HG02852 (cell line): ENCODE results near the gene CACNA1B.
"Not testable (repeated sequence)": the region's sequence is repeated elsewhere in the genome, so short reads cannot be mapped to it uniquely, and the experiment has no call there.

Experiments
- ATAC-seq: cut with Tn5 transposase; IDR thresholded peaks from one replicate; pipeline ENCODE4 v1.9.1; 2021; ENCODE audit warnings: mild to moderate bottlenecking, moderate library complexity; ENCODE audit not compliant: unreplicated experiment

The CACNA1B gene

DNA sequence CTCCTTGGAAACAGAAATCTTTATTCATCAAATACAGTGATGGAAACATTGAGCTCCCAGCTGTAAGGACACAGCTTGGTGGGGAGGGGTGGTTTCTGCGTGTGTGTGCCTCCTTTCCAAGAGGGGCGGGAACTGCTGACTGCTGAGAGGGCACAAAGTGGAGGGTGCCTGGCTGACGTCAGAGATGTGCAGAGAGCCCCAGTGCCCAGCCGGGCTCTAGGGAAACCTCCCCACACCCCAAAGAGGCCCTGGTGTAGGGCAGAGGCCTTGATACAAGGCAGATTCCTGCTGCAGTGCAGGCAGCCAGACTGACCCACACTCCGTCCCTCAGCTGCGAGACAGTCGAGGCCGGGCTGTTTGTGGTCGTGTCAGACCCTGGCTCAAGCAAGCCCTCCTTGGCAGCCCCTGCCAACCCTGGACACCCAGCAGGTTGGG, 191.0 kb downstream of the CACNA1B start:
- ATAC-seq: no peak

DNA sequence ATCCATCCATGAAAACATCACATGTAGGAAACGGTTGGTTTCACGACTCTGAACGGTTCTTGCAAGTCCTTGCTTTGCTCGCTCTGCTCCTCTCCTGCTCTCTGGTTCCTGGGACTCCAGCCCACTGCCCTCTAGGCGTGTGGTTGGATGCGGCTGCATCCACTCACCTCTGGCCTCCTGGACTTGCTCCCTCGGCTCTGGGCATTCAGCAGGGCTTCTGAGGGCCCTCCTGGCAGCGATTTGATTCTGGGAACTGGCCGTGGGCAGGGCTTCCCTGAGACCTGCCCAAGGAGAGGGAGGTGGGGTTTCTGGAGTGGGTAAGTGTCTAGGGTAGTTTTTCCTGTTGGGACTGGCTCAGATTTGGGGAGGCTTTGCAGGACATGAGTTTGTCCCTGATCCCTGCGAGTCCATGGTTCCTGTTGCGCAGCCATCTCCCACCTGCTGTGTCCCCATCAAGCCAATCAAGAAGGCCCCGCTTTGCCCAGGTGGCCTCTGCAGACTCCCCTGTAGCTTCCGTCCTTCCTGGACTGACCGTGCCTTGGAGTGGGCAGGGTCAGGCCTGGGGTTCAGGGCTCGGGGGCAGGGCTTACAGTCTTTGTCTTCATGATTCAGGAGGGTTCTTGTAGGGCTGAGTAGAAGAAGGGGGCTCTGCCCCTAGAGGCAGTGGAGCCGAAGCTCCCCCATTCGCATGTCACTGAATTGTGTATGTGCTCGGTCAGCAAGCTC, 192.3 kb downstream of the CACNA1B start:
- ATAC-seq: no peak

DNA sequence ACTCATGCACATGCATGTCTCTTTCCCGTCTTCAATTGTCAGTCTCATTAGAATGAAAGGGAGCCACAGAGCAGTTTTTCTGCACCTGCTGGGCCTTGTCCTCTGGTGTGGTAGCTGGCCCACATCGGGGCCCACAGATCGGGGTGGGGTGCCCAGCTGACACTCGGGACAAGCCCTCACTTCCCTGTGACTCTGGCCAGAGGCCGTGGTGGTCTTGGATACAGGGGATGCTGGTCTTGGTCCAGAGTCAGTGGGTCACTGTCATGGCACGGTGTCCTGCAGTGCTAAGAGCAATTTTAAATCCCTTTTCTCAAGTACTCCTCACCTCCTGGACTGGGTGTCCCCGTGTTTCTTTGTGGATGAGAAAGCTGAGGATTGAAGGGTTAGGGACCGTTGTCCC, 193.2 kb downstream of the CACNA1B start:
- ATAC-seq: no peak

DNA sequence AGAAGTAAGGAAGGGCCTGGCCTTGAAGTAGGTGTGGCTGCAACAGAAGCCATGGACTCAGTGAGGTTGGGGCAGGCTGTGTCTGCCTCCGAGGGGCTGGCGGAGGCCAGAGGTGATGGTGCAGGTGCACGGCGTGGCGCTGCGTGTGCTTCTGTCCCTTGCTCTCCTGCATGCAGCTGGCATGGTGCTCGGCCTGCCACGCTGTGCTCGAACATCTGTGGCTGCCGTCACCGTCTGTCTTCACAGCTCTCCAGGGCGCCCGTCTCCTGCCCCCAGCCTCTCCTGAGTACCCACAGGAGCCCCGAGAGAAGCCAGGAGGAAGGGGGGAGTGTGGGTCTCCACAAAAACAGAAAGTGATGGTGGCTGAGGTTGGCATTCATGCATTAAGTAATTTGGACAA, 193.7 kb downstream of the CACNA1B start:
- ATAC-seq: no peak

DNA sequence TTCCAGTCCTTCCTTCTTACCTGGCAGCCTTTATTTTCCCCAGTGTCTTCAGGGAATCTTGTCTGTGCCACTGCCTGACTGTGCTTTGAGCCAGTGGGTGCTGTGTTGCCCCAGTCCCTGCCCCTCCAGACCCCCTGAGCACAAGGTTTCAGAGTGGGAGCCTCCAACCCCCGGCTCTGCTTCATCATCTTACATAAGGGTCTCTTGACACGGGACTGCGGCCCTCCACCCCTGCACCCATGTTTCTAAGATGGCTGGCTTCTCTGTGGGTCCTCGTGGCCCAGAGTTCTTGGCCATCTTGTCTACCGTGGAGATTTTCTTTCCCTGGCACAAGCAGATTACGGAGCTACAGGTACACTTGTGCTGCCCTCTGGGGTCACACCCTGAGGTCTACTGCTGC, 194.1 kb downstream of the CACNA1B start:
- no peak for ATAC-seq

DNA sequence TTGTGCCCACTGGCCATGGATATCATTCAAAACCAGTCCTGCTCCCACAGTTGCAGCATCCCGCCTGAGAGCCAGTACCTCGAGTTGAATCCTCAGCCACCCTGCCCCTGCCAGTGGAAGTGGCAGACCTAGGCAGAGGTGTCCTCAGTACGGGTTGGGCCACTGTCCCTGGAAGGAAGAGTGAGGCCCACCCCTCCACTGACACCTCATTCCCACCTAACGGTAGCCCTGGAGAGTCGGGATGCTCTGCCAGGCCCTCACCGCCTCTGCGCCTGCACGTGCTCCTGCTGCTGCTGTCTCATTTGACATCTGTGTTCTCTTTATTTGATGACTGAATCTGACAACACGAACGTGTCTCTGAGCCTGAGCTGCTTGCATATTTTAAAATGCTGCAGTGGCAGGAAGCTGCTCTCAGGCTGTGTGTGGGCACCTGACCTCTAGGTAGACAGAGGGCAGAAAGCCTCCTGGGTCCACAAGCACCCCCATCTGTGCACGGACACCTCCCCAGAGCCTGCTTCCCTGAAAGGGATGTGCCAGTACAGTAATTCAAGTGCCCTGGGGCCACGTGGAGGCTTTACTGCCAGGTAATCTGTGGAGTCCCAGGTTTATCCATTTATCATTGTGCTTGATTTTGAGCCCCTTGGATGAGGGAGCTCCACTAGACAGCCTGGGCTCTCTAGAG, 194.7 kb downstream of the CACNA1B start:
- ATAC-seq: no peak

DNA sequence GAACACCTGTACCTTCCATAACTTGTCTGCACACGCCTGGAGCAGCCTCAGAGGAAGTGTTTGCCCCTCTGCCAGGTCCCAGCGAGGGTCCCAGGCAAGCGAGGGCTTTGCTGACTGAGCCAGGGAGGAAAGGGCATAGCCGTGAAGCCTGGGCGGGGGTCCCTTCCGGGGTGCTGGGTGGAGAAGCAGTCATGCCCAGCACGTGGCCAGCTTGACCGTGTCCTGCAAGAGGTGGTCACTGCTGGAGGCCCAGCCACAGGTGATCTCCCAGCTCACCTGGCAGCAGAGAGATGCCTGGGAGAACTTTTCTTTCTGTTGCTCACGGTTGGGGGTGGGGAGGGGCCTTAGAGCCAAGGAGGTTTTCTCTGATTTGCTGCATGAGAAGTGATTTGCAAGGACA, 195.3 kb downstream of the CACNA1B start:
- no peak for ATAC-seq

DNA sequence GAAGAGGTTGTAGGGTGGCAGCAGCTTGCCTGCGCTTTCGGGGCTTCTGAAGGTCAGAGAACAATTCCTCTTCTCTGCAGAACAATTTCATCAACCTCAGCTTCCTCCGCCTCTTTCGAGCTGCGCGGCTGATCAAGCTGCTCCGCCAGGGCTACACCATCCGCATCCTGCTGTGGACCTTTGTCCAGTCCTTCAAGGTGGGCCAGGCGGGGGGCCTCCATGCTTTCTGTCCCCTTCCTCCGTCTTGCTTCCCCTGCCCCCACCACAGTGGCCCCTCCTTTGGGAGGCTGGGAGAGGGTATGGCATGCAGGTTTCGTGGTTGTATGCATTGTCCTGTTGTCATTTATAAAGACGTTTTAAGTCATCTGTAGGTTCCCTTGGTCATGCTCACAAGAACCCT, 195.8 kb downstream of the CACNA1B start:
- ATAC-seq: no peak

DNA sequence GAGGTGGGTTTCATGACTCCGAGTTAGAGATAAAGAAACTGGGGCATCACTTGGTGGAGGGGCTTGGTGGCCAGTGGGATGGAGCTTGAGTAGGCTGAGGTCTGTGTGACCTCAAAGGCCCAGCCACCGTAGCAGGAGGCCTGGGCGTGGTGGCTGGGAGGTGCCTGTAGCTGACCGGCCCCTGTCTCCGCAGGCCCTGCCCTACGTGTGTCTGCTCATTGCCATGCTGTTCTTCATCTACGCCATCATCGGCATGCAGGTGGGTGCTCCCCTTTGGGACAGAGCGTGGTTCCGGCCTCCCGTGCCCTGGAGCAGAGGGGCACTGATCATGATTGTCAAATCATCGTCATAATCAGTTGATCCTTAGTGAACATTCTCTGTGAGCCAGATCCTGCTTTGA, 196.2 kb downstream of the CACNA1B start:
- ATAC-seq: no peak

DNA sequence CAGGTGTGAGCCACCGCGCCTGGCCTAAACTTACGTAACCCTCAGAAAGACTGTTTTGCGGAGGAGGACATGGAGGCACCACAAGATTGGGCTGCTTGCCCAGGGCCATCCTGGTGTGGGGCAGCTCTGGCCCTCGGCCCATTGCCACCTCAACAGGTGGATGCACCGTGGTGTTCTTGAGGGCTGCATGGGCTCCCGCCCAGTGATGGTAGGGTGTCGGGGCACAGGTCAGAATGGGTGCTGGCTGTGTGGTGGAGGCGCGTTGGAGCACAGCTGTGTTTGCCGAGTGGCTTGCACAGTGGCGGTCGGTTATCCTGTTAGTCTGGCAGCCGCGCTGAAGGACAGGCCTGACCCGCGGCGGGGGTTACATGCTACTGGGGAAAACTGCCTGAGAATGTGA, 196.9 kb downstream of the CACNA1B start:
- no peak for ATAC-seq

DNA sequence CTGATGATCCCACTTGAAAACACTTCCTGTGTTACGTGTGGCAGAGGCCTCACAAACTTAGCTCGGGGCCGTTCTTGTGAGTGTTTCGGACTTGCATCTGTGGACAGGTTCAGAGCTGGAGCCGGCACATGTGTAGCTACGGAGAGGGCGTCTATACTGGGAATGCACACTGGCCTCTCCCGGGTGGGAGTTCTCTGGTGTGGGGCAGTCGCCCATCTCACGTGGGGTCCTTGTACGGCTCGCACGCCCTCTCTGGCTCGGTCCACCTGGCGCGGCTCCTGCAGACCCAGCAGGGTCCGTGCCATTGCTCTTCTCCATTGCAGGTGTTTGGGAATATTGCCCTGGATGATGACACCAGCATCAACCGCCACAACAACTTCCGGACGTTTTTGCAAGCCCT, 197.9 kb downstream of the CACNA1B start:
- no peak for ATAC-seq

DNA sequence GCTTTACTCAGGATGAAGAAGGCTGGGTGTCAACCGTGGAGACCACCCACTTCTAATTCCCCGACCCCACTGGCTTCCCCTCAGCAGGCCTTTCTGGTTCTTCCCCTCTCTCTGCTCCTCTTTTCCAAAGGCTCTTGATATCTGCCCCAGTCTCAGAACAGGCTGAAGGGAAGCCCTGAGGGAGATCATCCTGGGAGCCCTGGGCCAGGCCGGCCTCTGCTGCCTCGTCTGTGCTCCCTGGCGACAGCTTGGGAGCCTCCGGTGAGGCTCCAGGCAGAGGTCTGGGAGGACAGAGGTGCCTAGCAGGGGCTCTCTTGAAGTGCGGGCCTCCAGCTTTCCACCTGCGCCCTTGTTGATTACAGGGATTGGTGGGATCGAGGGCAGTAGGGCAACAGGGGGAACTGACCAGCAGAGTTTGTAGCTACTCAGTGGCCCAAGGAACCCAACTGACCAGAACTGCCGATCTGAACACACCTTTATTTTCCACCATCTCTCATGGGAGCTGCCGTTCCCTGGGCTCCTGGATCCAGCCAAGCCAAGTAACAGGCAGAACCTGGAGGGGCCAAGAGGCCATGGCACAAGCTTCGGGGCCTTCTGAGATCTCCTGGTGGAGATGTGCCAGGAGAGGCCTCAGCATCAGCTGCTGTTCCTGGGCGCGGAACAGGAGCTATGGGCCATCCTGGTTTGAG, 198.5 kb downstream of the CACNA1B start:
- no peak for ATAC-seq

DNA sequence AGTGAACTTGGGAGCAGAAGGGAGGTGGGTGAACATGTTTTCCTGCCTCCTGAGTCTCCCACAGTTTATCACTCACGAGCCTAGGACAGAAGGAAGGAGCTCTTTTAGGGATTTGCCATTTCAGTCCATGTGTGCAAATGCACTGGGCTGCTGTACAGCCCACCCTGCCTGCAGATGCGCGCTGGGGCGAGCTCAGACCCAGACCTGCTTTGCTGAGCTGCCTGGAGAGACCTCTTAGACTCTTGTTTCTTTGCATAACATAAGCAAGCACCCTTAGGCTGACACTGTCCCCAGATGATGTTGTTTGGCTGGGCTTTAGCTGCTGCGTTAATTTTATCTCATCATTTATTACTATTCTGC, 199.0 kb downstream of the CACNA1B start:
- ATAC-seq: no peak

DNA sequence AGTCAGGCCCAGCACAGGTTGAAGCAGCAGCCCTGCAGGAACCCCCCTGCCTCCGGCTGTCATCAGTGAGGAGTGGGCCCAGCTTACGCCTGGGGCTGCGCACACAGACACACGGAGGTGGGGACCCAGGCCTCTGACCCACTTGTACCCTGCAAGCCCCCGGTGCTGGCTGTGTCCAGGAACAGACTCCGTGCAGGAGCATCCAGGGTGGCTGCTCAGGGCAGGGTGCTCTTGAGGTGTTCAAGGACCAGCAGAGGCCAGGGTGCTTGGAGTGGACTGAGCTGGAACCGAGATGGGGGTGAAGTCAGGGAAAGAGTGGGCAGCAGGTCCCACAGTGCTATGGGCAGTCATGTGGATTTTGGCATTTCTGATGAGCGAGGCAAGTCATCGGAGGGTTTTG, 199.5 kb downstream of the CACNA1B start:
- no peak for ATAC-seq

DNA sequence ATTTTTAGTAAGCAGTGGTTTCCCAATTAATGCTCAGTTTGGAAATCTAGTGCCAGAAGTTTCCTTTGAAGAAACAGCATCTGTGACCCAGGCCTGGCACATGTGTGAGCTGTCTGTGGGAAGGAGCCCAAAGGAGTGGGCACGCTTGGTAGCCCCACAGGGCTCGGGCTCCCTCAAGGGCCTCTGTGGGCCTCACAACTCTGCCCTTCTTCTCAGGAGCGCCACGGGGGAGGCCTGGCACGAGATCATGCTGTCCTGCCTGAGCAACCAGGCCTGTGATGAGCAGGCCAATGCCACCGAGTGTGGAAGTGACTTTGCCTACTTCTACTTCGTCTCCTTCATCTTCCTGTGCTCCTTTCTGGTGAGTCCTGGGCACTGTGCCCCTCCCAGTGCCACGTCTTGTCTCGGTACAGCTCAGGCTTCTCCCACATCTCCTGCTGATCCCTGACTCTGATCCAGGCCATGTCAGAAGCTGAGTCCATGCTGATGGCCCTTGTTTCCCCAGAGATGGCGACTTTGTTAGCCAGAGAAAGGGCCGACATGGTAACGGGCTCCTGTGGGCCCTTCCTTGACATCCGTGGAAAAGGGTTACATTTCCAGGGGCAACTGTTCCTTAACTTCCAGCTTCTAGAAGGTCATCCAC, 200.4 kb downstream of the CACNA1B start:
- no peak for ATAC-seq

DNA sequence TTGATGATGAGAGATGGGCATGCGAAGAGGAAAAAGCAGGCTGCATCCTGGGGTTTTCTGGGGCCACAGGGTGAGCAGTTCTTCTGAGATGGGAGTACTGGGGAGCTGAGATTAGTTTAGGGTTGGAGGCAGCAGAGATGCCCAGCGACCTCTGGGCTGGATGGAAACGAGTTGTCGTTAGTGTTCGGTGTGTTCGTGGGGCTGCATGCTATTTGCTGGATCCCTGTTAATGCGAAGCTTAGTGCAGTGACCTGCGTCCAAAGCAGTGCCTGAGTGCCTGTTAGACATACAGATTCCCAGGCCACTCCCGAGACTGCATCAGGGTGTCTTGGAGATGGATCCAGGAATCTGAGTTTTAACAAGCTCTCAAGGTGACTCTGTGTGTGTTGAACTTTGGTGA, 201.3 kb downstream of the CACNA1B start:
- ATAC-seq: no peak

DNA sequence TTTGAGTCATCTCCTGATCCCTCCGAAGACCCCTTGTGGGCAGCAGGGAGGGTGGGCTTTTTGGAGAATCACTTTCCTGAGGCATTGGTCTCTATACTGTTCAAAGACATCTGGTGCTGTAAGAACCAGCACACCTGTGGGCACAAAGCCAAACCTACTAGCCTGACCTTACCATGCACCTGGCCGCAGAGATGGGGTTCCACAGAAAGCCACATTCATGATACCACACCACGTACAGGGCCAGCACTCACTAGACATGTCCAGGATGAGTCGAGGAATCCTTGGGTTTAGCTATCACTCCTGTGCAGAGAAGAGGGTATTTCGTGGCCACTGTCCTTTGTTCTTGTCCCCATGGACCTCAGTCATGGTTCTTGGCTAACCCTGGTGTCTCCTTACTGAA, 203.4 kb downstream of the CACNA1B start:
- ATAC-seq: no peak

DNA sequence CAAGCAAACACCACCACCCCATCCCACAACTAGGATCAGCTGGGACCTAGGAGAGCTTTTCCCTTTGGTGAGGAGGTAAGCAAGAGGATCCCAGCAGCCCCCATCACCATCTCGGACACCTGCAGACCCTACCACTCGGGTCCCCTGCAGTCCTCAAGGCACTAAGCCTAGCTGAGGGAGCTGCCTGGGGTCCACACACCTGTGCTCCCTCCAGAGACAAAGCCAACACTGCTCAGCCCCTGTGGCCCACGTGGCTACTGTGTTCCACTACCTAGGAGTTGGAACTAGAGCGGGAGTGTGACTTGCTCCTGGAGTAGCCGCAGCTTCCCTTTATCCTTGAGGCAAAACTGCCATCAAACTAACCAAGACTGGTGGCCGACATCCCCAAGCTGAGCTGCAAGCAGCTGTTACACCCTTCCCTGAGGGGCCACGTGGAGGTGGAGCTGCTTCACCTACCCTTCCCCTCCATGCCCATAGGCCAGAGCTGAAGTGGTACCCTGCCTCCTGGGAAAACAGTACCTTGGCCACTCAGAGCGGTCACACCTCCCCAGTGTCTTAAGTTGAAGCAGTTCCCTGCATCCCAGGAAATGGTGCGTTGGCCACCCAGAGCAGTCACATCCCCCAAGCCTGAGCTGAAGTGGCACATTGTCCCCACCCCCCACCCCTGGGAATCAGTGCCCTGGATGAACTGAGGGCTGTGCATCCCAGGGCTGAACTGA, 205.5 kb downstream of the CACNA1B start:
- ATAC-seq: no peak

DNA sequence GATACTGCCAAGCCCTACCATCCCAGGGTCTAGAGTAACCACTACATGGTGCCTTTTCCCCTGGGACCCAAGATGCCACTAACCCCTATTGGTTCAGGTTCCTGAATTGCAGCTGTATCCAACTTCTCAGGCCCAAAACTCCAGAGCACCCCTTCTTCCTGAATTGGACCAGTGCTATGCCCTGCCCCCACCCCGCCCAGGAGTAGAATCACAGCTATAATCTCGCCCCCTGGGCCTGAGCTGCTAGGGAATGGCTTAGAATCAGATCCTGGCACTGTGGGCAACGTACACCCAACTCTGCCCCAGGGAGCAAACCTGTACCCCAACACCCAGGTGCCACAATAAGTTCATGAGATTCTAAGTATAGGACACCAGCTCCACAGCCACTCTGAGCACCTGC, 206.3 kb downstream of the CACNA1B start:
- no peak for ATAC-seq

DNA sequence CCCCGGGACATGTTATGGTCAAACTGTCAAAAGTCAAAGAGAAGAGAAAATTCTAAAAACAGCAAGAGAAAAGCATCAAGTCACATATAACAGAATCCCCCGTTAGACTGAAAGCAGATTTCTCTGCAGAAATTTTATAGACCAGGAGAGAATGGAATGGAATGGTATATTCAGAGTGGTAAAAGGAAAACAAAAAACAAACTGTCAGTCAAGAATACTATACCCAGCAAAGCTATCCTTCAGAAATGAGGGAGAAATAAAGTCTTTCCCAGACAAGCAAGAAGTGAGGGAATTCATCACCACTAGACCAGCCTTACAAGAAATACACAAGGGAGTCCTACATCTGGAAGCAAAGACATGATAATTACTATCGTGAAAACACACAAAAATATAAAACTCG, 208.0 kb downstream of the CACNA1B start:
- no peak for ATAC-seq

DNA sequence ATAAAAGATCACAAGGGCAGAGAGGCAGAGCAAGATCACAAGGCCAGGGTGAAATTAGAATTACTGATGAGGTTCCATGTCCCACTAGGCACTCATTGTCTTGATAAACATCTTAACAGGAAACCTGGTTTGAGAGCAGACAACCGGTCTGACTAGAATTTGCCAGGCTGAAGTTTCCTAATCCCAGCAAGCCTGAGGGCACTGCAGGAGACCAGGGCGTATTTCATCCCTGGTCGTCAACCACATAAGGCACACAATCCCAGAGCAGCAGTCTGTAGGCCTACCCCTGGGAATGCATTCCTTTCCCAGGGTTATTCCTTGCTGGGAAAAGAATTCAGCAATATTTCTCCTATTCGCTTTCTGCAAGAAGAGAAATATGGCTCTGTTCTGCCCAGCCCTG, 214.5 kb downstream of the CACNA1B start:
- ATAC-seq: not testable (repeated sequence)
